ENCODE results near the gene GID4. TPM values are rescaled to one million over a fixed set of nuclear protein-coding genes. Genes with fewer than 3 reads are reported as not detected.

GID4 gene
- total RNA-seq, 1 donor from 2014 or later = 18.0 TPM

DNA sequence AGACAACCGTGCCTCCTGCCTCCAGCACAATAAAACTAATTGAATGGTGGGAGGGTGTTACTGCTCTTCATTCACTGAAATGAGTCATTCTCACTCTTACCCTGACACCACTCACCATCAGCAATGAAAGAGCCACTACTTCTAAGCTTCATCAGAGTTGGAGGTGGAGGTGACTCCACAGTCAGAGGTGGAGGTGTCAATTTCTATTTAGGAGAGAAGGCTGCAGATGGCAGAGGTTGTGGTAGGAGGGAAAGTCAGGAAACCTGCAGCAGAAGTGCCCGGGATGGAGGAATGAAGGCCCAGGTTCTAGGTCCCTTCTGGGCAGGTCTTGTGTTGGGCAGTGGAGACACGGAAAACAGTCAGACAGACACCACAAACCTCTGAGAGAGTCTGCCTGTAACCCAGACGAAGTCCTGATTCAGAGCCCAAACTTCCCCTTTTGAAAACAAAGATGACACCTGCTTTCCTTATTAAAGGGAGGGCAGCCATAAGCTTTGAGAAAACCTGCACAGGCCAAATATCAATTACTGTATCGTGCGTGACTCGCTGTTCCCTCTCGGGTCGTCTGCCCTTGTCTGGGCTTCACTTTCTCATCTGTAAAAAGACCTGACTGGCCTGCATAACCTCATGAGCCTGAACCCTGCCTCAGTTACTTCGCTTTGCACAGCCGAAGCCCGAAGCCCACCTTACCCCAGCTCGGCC lies 908 bp upstream of the GID4 start:
- peaks cover 68% of the 10 kb centered on the region for H3K4me1 ChIP-seq
- H3K4me3 ChIP-seq = peak overlapping the region; percentile 88
- H3K36me3 ChIP-seq = no peaks in the 10 kb centered on the region
- intact Hi-C loops (cut with micrococcal nuclease) = loop anchor here (10.0 kb wide), 1 partner anchor 143 kb away; no protein-coding TSS in a partner anchor
- TF ChIP-seq, protein P1, sequence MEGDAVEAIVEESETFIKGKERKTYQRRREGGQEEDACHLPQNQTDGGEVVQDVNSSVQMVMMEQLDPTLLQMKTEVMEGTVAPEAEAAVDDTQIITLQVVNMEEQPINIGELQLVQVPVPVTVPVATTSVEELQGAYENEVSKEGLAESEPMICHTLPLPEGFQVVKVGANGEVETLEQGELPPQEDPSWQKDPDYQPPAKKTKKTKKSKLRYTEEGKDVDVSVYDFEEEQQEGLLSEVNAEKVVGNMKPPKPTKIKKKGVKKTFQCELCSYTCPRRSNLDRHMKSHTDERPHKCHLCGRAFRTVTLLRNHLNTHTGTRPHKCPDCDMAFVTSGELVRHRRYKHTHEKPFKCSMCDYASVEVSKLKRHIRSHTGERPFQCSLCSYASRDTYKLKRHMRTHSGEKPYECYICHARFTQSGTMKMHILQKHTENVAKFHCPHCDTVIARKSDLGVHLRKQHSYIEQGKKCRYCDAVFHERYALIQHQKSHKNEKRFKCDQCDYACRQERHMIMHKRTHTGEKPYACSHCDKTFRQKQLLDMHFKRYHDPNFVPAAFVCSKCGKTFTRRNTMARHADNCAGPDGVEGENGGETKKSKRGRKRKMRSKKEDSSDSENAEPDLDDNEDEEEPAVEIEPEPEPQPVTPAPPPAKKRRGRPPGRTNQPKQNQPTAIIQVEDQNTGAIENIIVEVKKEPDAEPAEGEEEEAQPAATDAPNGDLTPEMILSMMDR (IDR thresholded peaks at IDR 0.05; ENCODE audit: borderline replicate concordance) = no peak
- peak overlapping the region; percentile 89 for H3K27ac ChIP-seq (replicated peaks)
- H3K27me3 ChIP-seq (ENCODE audit: low read depth) = no peaks in the 10 kb centered on the region
- H3K9me3 ChIP-seq (replicated peaks) = no peaks in the 10 kb centered on the region
- DNase-seq = no peak

DNA sequence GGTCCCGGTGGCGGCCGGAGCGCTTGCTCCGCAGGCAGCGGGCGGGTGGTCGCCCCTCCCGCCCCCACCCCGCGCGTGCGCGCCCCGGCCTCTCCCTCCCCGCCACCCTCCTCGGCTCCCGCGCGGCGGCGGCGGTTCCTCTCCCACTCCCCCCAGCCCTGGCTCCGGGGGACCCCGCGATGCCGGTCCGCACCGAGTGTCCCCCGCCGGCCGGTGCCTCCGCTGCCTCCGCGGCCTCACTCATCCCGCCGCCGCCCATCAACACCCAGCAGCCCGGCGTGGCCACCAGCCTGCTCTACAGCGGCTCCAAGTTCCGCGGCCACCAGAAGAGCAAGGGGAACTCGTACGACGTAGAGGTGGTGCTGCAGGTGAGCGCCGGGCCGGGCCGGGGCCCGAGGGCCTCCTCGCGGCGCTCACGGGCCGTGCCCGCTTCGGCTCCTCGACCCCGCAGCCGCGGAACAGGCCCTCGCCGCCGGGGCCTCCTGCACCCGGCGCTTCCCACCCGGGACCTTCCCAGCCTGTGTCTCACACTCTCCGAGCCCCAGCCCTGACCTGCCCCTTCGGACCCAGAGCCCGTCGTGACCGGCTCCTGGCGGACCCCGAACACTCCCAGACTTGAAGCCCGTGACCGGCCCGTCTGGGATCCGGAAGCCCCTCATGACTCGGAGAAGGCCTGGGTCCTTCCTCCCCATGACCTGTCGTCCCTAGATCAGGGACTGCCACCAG lies 490 bp downstream of the GID4 start:
- TF ChIP-seq, protein P1 (IDR thresholded peaks at IDR 0.05; ENCODE audit: borderline replicate concordance) = no peak
- Histone ChIP-seq H3K9me3 (replicated peaks) (no peaks in the 10 kb centered on the region), H3K36me3 (no peaks in the 10 kb centered on the region), H3K4me1 (peaks cover 72% of the 10 kb centered on the region), H3K27ac (replicated peaks) (peak overlapping the region; percentile 89), H3K4me3 (peak overlapping the region; percentile 88), H3K27me3 (ENCODE audit: low read depth) (no peaks in the 10 kb centered on the region)
- intact Hi-C loops (cut with micrococcal nuclease) = loop anchor here (10.0 kb wide), 1 partner anchor 145 kb away; no protein-coding TSS in a partner anchor
- DNase-seq = no peak

DNA sequence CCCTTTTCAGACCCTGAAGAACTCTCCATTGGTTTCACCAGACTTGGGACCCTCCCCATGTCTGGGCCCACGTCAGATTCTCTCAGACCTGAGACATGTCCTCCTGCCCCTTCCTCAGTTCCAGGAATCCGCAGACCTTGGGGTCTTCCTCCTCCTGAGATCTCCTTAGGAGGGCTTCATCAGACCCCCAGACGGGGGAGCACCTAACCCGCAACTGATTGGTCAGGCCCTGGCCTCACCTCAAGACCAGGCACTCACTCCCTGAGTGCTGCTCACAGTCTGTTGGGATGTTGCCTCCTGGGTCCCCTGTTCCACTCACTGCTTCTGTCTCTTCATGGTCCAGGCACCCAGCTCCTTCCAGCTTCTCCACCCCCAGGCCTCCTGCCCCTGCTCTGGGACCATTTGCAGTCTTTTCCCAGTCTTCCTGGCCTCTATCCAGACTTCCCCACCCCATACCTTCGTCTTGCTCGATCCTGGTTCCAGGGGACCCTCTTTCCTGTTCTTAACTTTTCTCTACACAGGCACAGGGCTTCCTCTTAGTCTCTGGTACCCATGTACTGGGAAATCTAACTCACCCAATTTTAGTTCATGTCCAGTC lies 1.2 kb downstream of the GID4 start:
- peaks cover 5% of the 10 kb centered on the region for H3K36me3 ChIP-seq
- H3K4me3 ChIP-seq = peak overlapping the region; percentile 88
- H3K4me1 ChIP-seq = peaks cover 72% of the 10 kb centered on the region
- intact Hi-C loops (cut with micrococcal nuclease) = no loop called here
- no peak for DNase-seq
- no peaks in the 10 kb centered on the region for H3K9me3 ChIP-seq (replicated peaks)
- H3K27me3 ChIP-seq (ENCODE audit: low read depth) = no peaks in the 10 kb centered on the region
- TF ChIP-seq, protein P1 (IDR thresholded peaks at IDR 0.05; ENCODE audit: borderline replicate concordance) = no peak
- H3K27ac ChIP-seq (replicated peaks) = peak overlapping the region; percentile 89

DNA sequence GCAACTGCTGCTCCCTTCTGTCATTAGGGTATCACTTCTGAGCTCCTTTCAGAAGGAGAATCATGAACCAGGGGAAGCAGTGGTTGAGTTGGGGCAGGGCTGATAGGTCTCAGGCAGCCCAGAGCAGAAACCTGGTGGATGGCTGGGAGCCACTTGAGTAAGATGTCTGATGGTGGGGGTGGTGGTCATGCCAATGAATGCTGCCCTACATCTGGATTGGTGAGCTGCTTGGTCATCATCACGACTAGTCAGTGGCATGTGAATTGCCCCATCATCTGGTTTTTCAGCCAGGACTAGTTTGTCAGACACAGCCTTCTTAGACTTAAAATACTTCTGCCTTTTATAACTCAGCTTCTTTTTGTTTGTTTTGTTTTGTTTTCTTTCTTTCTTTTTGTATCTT lies 2.6 kb downstream of the GID4 start:
- peaks cover 15% of the 10 kb centered on the region for H3K36me3 ChIP-seq
- no peaks in the 10 kb centered on the region for H3K27me3 ChIP-seq (ENCODE audit: low read depth)
- intact Hi-C loops (cut with micrococcal nuclease) = no loop called here
- H3K4me3 ChIP-seq = no peak overlapping the region
- TF ChIP-seq, protein P1 (IDR thresholded peaks at IDR 0.05; ENCODE audit: borderline replicate concordance) = no peak
- DNase-seq = no peak
- H3K9me3 ChIP-seq (replicated peaks) = no peaks in the 10 kb centered on the region
- peaks cover 69% of the 10 kb centered on the region for H3K4me1 ChIP-seq
- H3K27ac ChIP-seq (replicated peaks) = no peak overlapping the region

DNA sequence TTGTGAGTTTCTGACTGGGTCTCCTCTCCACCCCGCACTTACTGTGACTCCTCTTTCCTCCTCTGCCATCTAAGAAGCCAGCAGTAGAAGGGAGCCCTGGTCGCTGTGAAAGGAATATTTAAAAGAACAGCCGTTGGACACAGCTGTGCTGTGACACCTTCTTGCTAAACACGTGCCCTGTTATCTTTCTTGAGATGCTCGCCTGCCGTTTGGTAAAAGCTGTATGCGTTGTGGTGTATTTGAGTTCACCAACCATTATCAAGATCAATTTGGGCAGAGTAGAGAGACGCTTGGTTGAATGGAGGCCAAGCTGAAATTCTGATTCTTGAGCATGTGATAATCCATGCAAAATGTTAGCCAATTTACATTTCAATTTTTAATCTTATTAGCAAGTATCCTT lies 3.8 kb downstream of the GID4 start:
- Histone ChIP-seq H3K27me3 (ENCODE audit: low read depth) (no peaks in the 10 kb centered on the region), H3K36me3 (peaks cover 24% of the 10 kb centered on the region), H3K27ac (replicated peaks) (peak overlapping the region; percentile 1), H3K4me1 (peaks cover 57% of the 10 kb centered on the region), H3K4me3 (no peak overlapping the region), H3K9me3 (replicated peaks) (no peaks in the 10 kb centered on the region)
- intact Hi-C loops (cut with micrococcal nuclease) = no loop called here
- no peak for DNase-seq
- TF ChIP-seq, protein P1 (IDR thresholded peaks at IDR 0.05; ENCODE audit: borderline replicate concordance) = no peak

Measured in left ventricle myocardium inferior (tissue), 1 donor.